ENCODE measurements around the gene TMEM164.

TMEM164 gene

GRCh38 chrX:110004215-110004614, 1.3 kb downstream of the TMEM164 start:
- DNase-seq = no peak

DNA sequence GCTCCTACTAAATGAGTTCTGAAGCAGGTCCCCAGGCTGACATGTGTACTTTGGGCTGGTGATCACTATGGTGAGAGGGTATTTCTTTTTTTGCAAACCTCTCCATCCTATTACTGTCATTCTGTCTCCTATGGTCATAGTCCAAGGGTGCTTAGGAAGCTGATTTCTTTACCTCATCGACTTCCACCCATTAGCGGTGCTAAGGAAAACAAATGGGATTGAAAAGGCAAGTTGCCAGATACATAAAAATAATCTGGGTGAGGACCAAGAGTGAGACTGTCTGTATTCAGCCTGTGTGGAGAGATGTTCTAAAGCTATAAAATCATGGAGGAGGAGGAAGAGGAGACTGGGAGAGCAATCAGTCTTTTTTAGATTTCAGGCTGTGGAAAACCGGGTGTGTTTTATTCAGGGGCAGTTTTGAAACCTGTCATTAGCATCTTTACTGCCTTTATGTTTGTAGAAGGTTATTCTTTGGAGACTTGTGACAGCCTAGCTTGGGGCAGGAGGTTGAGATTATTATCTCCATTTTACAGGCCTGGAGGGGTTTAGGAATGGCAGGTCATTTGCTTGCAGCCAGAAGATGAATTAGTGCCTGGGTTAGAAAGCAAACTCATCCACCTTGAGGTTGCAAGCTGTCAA, 1.9 kb downstream of the TMEM164 start:
- DNase-seq = no peak

- no peak for DNase-seq
Observed at GRCh38 chrX:110006161-110006560, 3.2 kb downstream of the TMEM164 start.

GRCh38 chrX:110006821-110007375, 4.0 kb downstream of the TMEM164 start:
- no peak for DNase-seq

- DNase-seq = no peak
Observed at GRCh38 chrX:110008011-110008635, 5.2 kb downstream of the TMEM164 start.

- no peak for DNase-seq
Observed at GRCh38 chrX:110012818-110013485, 10.0 kb downstream of the TMEM164 start.

- DNase-seq = no peak
Observed at GRCh38 chrX:110013968-110014367, 11.1 kb downstream of the TMEM164 start.

DNA sequence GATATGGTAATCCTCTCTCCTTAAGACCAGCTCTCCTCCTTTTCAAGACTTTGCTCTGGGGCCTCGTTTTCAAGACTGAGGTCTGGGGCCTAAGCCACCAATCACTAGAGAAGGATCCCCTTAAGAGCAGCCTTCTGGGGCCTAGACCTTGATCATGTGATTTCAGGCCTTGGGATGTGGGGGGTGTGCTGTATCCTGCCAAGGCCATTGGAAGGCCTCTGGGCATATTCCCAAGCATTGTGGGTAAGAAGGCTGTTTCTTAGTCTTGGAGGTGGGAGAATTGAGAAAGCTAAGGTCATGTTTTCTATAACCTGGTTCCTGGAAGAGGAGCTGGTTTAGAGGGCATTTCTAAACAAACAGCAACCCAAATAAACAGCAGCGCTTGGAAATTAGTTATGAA, 12.1 kb downstream of the TMEM164 start:
- DNase-seq = no peak

- DNase-seq = no peak
Observed at GRCh38 chrX:110015915-110016314, 13.0 kb downstream of the TMEM164 start.

- no peak for DNase-seq
Observed at GRCh38 chrX:110020536-110020935, 17.6 kb downstream of the TMEM164 start.

DNA sequence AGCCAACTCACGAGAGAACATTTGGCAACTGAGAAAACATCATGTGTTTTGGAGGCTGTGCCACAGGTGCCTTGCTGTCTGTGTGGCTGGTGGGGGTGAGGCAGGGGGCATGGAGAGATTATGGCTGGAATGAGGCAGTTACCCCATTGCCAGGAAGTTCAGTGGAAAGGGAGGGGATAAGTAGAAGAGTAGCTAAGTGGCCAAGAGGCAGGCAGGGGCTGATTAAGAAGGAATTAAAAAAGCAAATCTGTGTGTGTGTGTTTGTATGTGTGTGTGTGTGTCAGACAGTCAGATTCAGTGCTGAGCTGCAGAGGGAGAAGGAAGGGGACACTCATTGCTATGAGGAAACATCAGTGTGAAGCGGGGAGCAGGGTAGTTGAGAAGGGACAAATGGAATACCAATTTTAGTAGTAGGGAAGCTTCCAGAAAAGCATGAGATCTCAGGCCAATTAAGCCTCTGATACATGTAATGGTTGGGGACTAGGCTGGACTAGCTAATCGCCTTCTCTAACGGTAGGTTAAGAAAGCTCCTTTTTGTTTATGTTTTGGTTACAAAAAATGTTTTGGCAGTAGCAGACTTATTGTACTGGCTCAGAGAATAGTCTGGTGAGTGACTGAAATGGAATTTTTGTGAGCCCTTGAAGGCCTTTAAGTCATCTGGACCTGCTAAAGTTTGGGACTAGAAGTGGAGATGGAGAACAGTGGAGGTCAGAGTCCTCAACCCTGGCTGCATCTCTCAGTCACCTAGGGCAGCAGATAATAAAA, 18.5 kb downstream of the TMEM164 start:
- DNase-seq = no peak

GRCh38 chrX:110022599-110023448, 19.9 kb downstream of the TMEM164 start:
- DNase-seq = no peak

GRCh38 chrX:110025395-110025794, 22.5 kb downstream of the TMEM164 start:
- no peak for DNase-seq

DNA sequence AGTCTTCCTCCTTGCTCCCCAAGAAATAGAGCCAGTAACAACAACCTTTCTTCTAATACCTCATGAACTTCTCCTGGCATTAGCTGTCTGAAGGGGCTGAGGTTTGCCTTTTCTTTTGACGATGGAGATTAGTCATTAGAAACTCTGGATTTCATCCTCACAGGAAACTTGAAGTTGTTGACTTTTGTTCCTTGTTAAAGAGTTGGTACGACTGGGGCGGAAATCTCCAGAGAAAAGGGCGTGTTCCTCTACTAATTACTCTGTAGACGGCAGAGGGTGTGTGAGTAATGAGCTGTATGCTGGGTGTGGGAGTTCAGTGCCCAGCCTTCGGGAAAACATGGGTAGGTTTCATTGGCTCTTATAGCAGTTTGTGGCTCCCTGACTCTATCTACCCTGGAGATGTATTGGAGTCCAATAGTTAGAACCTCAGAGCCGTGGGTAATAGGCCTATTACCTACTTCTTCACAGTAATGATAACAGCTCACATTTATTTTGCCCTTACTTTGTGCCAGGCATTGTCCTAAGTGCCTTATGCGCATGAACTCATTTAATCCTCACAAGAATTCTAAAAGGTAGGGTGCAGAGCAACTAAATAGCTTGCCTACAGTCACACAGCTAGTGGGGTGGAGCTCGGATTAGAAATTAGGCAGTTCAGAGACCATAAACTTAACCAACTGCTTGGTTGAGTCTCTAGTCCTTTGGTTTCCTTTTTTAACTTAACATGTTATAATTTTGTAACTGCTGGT, 23.4 kb downstream of the TMEM164 start:
- DNase-seq = no peak

DNA sequence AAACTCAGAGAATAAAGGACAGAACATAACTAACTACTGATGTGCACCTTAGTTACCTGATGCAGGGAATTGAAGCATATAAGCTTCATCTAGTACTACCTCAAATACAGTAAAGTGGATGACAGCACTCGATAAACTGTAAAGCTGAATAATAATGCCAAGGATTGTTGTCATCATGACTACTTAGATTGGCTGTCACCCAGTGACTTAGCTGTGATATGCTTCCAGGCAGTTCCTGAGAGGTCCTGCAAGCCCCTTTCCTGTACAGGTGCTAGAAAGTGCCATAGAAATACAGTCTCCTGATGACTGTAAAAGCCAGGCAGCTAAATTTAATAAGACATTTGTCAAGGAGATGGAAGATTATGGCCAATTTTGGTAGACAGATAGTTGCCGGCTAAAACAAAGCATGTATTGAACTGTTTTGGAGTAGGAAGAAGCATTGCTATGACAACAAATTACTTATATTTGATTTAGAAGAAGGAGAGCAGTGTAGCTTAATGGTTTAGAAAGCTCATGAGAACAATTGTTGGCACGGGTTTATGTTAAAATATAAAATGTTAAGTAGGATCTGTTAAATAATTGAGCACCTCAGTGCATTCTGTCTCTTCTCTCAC, 29.7 kb downstream of the TMEM164 start:
- DNase-seq = no peak

GRCh38 chrX:110034036-110034435, 31.1 kb downstream of the TMEM164 start:
- DNase-seq = no peak

- no peak for DNase-seq
Observed at GRCh38 chrX:110036162-110037033, 33.5 kb downstream of the TMEM164 start.

GRCh38 chrX:110037178-110037577, 34.3 kb downstream of the TMEM164 start:
- DNase-seq = no peak

GRCh38 chrX:110038900-110039299, 36.0 kb downstream of the TMEM164 start:
- DNase-seq = no peak

- no peak for DNase-seq
Observed at GRCh38 chrX:110041980-110042379, 39.1 kb downstream of the TMEM164 start.

Data from CD4-positive, alpha-beta T cell treated with Interleukin-10 for 1 hour (primary cell).